ENCODE measurements around the gene TFEB.

The TFEB gene

DNA sequence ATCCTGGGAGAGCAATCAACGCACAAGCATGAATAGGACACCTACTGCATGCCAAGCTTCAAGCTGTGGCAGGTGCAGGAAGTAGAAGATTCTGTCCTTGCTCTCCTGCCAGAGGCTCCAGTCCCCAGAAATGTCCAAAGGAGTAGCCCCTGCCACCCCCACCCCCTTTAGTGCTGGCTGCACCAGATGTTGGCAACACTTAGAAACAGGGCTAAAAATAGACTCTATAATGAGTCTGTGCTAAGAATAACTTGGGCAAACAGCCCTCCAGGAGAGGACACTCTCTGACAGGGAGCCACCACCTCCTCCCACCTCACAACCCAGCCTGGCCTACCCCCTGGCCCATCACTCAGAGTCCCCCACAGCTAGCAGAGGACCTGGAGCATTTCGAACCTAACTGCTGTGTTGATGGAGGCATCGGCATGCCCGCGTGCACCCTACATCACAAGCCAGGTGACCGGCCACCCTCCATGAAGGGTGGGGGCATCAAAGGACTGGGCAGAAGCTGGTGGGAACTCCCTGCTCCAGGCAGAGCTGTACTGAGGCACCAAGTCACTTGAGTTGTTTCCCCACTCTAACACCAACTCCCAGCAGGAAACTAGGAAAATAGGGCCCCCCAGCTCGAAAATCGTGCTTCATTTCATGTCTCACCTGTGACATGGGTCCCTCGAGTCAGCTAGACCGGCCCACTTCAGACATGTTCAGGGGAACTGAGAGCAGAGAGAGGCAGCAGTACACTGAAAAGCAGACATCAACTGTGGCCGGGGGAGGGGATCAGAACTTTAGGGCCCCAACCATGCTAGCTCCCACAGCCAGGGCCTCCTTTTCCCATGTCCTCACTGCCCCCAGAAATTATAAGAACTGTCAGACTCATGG is 18.7 kb downstream of the TFEB start:
- FAIRE-seq (no peak), DNase-seq (ENCODE audit: insufficient read length, low spot score) (no peak)
- TF ChIP-seq POLR2A (IDR thresholded peaks at IDR 0.05; ENCODE audit: low read depth, low read length) = no peak

DNA sequence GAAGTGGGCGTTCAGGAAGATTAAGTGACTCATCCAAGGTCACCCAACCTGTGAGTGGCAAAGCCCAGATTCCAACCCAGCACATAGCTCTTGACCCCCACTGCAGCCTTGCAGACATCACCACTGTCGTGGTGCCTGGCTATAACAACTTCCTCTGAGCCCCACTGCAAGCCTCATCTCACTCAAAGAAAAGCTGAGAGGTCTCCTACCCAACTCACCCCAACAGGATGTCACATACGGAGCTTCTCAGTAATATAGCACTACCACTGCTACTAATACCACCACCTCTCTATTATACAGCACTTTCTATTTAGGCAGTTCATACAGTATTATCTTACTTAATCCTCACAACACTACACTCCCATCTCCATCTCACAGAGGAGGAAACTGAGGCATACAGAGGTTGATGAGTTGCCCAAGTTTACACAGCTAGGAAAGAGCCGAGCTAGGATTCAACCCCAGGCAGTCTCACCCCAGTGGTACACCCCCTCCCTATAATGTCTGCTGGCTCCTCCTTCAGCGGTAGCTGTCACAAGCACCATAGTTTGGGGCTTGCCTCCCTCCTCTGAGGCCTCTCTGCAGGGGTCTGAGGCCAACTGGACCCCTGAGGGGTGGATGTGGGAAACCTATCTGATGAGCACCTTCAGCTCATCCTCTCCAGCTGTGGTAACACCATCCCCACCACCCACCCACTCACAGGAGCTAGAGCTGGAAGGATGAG is 19.5 kb downstream of the TFEB start:
- no peak for TF ChIP-seq POLR2A (IDR thresholded peaks at IDR 0.05; ENCODE audit: low read depth, low read length)
- FAIRE-seq (no peak), DNase-seq (ENCODE audit: insufficient read length, low spot score) (no peak)

DNA sequence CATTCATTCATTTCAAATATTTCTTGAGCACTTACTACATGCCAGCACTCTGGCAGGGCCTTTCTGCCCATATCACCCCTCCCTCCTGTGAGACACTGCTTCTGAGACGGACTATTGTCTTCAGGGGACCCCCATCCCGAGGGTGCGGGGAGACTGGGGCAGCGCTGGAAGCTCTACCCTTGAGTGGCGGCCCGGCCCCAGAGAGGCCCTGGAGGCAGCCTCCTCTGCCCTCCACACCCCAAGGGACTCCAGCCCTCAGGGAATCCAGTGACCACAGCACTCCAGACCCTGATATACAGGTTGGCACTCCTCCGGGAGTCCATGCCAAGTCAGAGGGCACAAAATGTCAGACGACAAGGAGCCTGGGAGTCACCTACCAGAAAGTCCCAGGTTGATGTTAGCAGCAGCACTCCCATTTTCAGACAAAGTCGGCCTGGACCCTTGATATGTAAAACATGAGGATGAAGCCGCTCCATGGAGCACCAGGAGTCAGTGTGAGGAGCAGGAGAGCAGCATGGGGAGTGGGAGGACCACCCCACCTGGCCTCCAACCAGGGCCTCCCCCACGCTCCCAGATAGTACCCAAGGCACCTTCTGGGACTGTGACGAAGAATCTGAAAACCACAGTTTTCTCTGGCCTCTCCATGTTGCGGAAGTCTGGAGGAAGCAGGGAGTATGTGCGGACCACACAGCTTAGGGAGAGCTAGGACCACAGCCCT is 20.7 kb downstream of the TFEB start:
- FAIRE-seq (no peak), DNase-seq (ENCODE audit: insufficient read length, low spot score) (no peak)
- TF ChIP-seq POLR2A (IDR thresholded peaks at IDR 0.05; ENCODE audit: low read depth, low read length) = no peak

DNA sequence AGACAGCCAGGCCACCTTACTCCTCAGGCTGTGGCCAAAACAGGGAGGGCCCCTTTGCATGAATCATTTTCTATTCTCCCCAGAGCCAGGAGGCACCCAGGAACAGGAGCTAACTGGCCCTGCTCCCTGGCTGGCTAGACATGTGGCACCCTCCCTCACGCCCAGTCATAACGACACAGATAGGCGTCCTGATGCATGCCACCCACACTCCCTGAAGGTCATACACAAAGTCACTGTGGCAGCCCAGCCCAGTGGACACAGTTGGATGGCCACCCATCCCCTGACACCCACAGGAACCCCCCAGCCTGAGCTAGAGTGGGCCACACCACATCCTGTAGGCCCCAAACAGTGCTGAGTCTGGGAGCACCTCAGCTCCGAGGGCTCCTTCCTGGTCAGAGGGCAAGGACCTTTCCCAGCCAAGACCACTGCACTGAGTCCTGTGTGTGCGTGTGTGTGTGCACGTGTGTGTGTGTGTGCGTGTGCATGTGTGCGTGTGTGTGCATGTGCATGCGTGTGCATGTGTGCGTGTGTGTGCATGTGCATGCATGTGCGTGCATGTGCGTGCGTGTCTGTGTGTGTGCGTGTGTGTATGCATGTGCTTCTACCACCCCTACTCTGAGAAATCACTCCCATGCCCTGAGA is 21.6 kb downstream of the TFEB start:
- DNase-seq (ENCODE audit: insufficient read length, low spot score) (no peak), FAIRE-seq (no peak)

DNA sequence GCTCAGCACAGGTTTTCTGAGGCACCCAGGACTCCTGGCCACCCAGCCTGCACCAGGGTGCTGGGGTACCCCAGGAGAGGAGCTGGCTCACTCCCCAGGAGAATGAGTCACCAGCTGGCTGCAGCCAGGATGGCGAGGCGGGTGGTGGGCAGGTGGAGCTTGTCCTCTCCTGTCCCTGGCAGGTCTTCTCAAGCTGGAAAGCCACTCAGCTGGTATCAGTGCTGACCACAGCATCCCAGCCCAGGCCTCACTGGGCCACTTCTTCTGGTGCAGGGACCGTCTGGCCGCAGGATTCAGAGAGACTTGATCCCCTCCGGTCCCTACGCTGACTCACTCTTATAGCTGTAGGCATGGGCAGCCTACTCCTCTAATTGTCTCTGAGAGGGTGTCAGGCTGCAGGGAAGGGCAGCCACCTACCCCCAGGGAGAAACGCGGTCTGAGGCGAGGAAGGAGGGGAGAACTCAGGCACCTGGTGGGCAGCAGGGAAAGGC is 22.2 kb downstream of the TFEB start:
- peak; percentile 95 for DNase-seq (ENCODE audit: insufficient read length, low spot score)
- FAIRE-seq = peak; percentile 73
- TF ChIP-seq POLR2A (IDR thresholded peaks at IDR 0.05; ENCODE audit: low read depth, low read length) = no peak

More for the DNA sequence above, 21.6 kb downstream of the TFEB start:
- 0 out of 2 replicates have a peak, but pooled peaks have one; percentile 5 for TF ChIP-seq POLR2A (IDR thresholded peaks at IDR 0.05; ENCODE audit: low read depth, low read length)

DNA sequence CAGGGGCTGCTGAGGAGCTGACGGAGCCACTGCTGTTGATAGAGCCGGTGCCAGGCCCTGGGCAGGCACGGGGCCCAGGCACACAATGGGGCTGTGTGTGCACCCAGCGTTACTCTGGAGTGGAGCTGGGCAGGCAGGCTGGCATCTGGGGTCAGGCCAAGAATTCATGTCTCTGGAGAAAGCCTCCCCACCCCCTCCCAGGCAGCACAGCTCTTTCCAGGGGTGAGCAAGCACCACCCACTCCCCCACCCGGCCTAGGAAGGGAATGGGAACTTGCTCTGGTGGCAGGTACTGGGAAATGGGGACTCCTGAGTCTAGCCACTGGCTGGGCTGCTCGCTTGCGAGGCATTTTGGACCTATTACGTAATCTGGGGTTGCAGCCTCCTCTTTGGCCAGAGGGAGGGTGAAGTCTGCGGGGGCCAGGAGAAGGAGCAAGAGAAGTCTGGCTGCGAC is 22.7 kb downstream of the TFEB start:
- FAIRE-seq (no peak), DNase-seq (ENCODE audit: insufficient read length, low spot score) (no peak)
- TF ChIP-seq POLR2A (IDR thresholded peaks at IDR 0.05; ENCODE audit: low read depth, low read length) = no peak

DNA sequence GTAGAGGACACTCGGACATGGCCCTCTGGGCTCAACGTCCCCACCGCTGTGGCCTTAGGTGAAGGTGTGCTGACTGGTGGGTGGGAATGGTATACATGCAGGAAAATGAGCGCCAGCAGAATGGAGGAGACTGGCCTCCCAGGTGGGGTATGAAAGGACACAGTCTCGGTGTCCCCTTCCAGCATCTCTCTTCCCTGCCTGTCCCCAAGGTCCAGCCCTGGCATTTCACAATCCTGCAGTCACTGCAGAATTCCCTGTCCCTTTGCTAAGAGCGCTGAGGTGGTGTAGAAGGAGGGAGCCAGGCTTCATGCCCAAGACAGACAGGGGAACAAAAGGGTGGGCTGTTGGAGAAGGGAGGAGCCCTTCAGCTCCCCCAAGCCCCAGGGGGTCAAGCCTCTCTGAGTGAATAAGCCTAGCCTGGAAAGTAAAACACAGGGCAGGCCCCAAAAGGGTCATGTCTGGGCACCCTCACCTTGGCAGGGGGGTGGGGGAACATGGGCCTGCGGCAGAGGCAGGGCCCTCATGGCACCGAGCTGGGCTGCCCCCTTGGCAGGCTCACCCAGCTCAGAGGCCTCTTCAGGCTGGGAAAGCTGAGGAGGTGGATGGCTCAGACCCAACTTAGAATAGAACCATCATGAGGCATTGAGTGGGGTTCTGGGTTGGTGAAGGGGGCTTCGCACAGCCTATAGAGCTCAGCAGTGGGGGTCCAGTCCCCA is 23.9 kb downstream of the TFEB start:
- FAIRE-seq (no peak), DNase-seq (ENCODE audit: insufficient read length, low spot score) (no peak)
- no peak for TF ChIP-seq POLR2A (IDR thresholded peaks at IDR 0.05; ENCODE audit: low read depth, low read length)

DNA sequence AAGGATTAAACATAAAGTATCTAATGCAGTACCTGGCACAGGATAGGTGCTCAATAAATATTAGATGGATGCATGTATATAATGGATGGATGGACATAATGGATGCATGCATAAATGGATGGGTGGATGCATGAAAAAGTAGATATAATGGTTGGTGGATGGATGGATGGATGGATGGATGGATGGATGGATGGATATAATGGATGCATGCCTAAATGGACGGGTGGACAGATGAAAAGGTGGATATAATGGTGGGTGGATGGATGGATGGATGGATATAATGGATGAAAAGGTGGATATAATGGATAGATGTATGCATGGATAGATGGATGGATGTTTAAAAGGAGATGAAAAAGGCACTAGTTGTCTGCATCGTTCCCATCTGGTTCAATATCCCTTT is 26.0 kb downstream of the TFEB start:
- no peak for TF ChIP-seq POLR2A (IDR thresholded peaks at IDR 0.05; ENCODE audit: low read depth, low read length)
- no peak for DNase-seq (ENCODE audit: insufficient read length, low spot score)
- no peak for FAIRE-seq

DNA sequence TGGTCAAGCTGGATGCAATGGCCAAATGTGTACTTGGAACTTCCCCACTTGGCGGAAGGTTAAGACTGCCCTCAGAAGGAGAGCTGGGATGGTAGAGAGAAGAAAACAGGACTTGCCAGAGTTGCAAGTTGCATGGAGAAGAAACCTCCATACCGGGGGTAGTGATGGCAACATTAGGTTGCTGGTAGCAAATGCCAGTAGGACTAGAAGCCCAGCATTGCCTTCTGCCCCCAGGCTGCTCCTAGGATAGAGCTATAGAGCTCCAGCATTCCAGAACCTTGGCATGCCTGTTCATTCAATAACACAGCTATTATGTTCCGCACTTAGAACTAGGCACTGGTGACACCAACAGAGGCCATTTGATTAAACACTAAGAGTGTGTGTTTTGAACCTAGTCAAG is 26.6 kb downstream of the TFEB start:
- DNase-seq (ENCODE audit: insufficient read length, low spot score) (no peak), FAIRE-seq (no peak)
- no peak for TF ChIP-seq POLR2A (IDR thresholded peaks at IDR 0.05; ENCODE audit: low read depth, low read length)

DNA sequence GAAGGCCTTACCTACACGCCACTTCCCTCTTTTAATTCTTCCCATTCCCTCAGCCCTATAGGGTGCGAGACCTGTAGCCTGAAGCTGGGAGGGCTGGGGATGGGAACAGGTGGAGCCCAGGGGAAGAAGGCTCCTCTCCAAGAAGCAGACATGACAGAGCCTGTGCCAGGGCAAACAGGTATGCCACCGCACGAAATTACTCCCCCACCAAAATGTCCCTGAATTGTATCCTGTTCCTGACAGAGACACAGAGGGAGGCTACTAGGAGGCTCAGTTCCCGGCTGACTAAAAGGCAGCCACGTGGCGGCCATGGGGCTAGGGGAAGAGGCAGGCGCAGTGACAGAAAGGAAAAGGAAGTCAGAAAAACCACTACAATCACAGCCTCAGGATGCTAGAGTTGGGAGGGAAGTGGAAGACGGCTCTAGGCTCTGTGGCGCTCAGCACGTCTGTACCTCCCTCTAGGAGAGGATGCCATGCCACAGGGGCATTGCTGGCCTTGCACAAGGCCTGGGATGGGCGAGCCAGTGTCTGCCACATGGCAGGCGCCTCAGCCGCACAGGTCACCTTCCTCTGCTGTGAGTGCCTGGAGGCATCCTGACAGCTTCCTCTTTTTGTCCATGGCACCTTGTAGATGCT is 27.7 kb downstream of the TFEB start:
- FAIRE-seq (no peak), DNase-seq (ENCODE audit: insufficient read length, low spot score) (no peak)
- TF ChIP-seq POLR2A (IDR thresholded peaks at IDR 0.05; ENCODE audit: low read depth, low read length) = no peak

DNA sequence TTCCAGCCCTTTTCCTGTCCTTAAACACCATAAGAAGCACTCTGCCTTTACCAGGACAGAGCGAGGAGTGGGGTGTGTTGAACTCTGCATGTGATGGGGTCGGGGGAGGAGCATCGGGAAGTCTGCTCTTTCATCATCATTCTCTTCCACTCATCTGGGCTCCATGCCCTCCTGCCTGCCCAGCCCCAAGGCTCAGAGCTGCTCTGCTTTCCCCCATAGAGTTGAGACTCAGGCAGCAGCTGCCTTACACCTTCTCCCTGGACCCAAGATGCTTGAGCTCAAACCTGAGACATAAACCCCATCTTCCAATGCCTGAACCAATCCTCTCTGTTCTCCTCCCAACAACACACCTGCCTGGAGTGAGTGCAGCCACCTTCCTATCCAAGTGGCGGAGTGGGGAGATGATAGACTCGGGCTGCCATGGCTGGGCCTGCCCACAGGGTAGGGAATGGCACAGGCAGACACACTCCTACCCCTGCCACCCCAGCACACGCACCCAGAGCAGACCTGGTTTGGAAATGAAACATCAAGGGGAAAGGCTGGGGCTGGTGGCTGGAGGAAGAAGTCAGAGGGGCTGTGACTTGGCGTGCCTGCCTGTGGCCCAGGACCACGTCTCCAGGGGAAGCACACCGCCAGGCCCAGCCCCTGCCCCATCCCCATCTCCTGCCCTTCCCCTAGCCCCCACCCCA is 28.4 kb downstream of the TFEB start:
- TF ChIP-seq POLR2A (IDR thresholded peaks at IDR 0.05; ENCODE audit: low read depth, low read length) = no peak
- DNase-seq (ENCODE audit: insufficient read length, low spot score) (no peak), FAIRE-seq (no peak)

Measured in H54 (cell line).